Measurements from ENCODE around the gene POP4.

POP4 gene

DNA sequence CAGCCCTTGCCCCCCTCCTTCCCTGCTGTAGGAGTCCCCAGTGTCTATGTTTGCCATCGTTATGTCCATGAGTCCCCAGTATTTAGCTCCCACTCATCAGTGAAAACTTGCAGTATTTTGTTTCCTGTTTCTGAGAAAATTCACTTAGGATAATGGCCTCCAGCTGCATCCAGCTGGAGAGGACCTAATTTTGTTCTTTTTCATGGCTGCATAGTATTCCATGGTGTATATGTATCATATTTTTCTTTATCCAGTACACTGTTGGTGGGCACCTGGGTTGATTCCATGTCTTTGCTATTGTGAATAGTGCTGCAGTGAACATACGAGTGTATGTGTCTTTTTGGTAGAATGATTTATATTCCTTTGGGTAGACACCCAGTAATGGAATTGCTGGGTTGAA, 18.0 kb upstream of the POP4 start:
- no peak overlapping the region for H3K27ac ChIP-seq (ENCODE audit: insufficient read depth in 1 of 2, low read depth in 1 of 2, low read length in 2 of 2, poor library complexity in 1 of 2, severe bottlenecking in 2 of 2)
- ChIA-PET CTCF (no interaction called here), POLR2A (no interaction called here)
- no peak for DNase-seq
- peaks cover 0 to 2% (median 0%) of the 10 kb centered on the region in 5 experiments for H3K9me3 ChIP-seq (ENCODE audit: control extremely low read depth in 1 of 5, control insufficient read depth in 4 of 5, insufficient read depth in 2 of 5, low read depth in 1 of 5, low read length in 4 of 5)
- no peak overlapping the region for H3K4me3 ChIP-seq (ENCODE audit: control insufficient read depth in 1 of 7, extremely low read depth in 1 of 7, insufficient read depth in 4 of 7, low read depth in 2 of 7, low read length in 6 of 7)
- H3K36me3 ChIP-seq (ENCODE audit: control insufficient read depth in 4 of 4, insufficient read depth in 4 of 4, low read length in 3 of 4), result no peaks in the 10 kb centered on the region
- H3K4me1 ChIP-seq (ENCODE audit: control extremely low read depth in 1 of 4, control insufficient read depth in 4 of 4, insufficient read depth in 4 of 4, low read length in 3 of 4), result no peaks in the 10 kb centered on the region
- H3K27me3 ChIP-seq (replicated peaks in 2 of 5; ENCODE audit: control insufficient read depth in 4 of 5, insufficient read depth in 5 of 5, low read length in 4 of 5), result peaks cover 2 to 41% (median 11%) of the 10 kb centered on the region in 5 experiments
- 100% methylated on average over 1 of the region's 2 CpGs for WGBS (ENCODE audit: insufficient coverage)

DNA sequence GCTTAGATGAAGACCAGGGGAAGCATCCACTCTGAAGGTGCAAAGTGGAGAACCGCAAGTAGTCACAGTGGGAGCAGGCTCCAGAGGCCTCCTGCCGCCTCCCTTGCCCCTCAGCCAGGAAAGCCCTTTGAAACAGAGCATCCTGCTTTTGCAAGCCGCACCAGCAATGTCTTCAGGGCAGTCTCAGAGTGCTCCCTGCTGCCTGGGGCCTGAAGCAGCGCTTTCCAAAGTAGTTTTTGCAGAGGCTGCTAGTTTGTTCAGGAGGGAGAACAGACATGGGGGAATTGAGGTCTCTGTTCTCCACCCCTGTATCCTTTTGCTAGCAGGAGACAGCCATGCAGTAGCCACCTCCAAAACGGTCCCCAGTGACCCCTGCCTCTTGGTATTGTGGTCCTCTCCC, 15.8 kb upstream of the POP4 start:
- DNase-seq, result no peak
- peaks cover 2 to 54% (median 12%) of the 10 kb centered on the region in 5 experiments for H3K27me3 ChIP-seq (replicated peaks in 2 of 5; ENCODE audit: control insufficient read depth in 4 of 5, insufficient read depth in 5 of 5, low read length in 4 of 5)
- 63% methylated on average over 2 of the region's 5 CpGs for WGBS (ENCODE audit: insufficient coverage)
- no peak overlapping the region for H3K27ac ChIP-seq (ENCODE audit: insufficient read depth in 1 of 2, low read depth in 1 of 2, low read length in 2 of 2, poor library complexity in 1 of 2, severe bottlenecking in 2 of 2)
- no peaks in the 10 kb centered on the region for H3K36me3 ChIP-seq (ENCODE audit: control insufficient read depth in 4 of 4, insufficient read depth in 4 of 4, low read length in 3 of 4)
- ChIA-PET POLR2A (no interaction called here), CTCF (no interaction called here)
- H3K4me1 ChIP-seq (ENCODE audit: control extremely low read depth in 1 of 4, control insufficient read depth in 4 of 4, insufficient read depth in 4 of 4, low read length in 3 of 4), result no peaks in the 10 kb centered on the region
- H3K4me3 ChIP-seq (ENCODE audit: control insufficient read depth in 1 of 7, extremely low read depth in 1 of 7, insufficient read depth in 4 of 7, low read depth in 2 of 7, low read length in 6 of 7), result no peak overlapping the region
- peaks cover 0 to 2% (median 0%) of the 10 kb centered on the region in 5 experiments for H3K9me3 ChIP-seq (ENCODE audit: control extremely low read depth in 1 of 5, control insufficient read depth in 4 of 5, insufficient read depth in 2 of 5, low read depth in 1 of 5, low read length in 4 of 5)

DNA sequence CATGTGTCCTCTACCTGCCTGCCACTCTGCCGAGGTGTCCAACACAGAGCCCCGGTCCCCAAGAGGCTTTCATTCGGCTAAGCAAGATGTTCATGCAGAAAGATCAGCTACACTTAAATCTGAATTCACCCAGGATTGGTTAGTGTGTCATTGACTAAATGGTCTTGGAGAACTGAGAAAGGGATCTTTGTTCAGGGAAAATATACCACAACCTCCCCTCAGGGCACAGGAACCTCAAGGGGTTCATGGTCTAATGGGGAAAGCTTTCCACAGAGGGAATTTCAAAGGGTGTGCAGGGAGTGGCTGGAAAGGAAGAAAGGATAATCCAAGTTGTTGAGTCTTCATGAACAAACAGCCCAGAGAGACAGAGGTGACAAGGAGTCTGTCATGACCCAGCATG, 14.4 kb upstream of the POP4 start:
- POLR2A ChIA-PET, result no interaction called here
- CTCF ChIA-PET, result no interaction called here
- H3K27ac ChIP-seq (ENCODE audit: insufficient read depth in 1 of 2, low read depth in 1 of 2, low read length in 2 of 2, poor library complexity in 1 of 2, severe bottlenecking in 2 of 2), result no peak overlapping the region
- H3K9me3 ChIP-seq (ENCODE audit: control extremely low read depth in 1 of 5, control insufficient read depth in 4 of 5, insufficient read depth in 2 of 5, low read depth in 1 of 5, low read length in 4 of 5), result peaks cover 0 to 2% (median 0%) of the 10 kb centered on the region in 5 experiments
- H3K27me3 ChIP-seq (replicated peaks in 2 of 5; ENCODE audit: control insufficient read depth in 4 of 5, insufficient read depth in 5 of 5, low read length in 4 of 5), result peaks cover 7 to 68% (median 14%) of the 10 kb centered on the region in 5 experiments
- H3K4me3 ChIP-seq (ENCODE audit: control insufficient read depth in 1 of 7, extremely low read depth in 1 of 7, insufficient read depth in 4 of 7, low read depth in 2 of 7, low read length in 6 of 7), result no peak overlapping the region
- H3K36me3 ChIP-seq (ENCODE audit: control insufficient read depth in 4 of 4, insufficient read depth in 4 of 4, low read length in 3 of 4), result no peaks in the 10 kb centered on the region
- DNase-seq, result no peak
- 100% methylated on average over 1 of the region's 3 CpGs for WGBS (ENCODE audit: insufficient coverage)
- no peaks in the 10 kb centered on the region for H3K4me1 ChIP-seq (ENCODE audit: control extremely low read depth in 1 of 4, control insufficient read depth in 4 of 4, insufficient read depth in 4 of 4, low read length in 3 of 4)

DNA sequence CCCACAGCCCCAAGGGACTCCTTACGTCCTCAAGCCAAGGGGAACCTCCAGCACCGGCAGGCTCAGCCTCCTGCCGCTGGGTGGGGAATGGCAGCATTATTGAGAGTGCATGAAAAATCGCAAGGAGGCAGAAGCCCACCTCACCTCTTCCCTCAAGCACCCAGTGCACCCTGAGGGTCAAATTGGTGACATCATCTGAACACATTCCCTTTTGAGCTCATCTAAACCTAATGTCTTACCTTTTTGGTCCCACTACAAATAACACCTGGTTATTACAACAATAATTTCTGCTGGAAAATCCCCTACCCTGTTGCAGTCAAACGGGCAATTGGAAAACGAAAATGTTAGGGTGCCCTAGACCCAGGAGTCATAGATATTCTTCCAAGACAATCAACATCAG, 12.2 kb upstream of the POP4 start:
- no peak overlapping the region for H3K4me3 ChIP-seq (ENCODE audit: control insufficient read depth in 1 of 7, extremely low read depth in 1 of 7, insufficient read depth in 4 of 7, low read depth in 2 of 7, low read length in 6 of 7)
- peaks cover 0 to 2% (median 0%) of the 10 kb centered on the region in 5 experiments for H3K9me3 ChIP-seq (ENCODE audit: control extremely low read depth in 1 of 5, control insufficient read depth in 4 of 5, insufficient read depth in 2 of 5, low read depth in 1 of 5, low read length in 4 of 5)
- ChIA-PET CTCF (interaction anchor here (0.8 kb wide), 1 partner anchor 10 kb away, joined by 3 read pairs; no protein-coding TSS in a partner anchor), POLR2A (no interaction called here)
- H3K36me3 ChIP-seq (ENCODE audit: control insufficient read depth in 4 of 4, insufficient read depth in 4 of 4, low read length in 3 of 4), result no peaks in the 10 kb centered on the region
- H3K27ac ChIP-seq (ENCODE audit: insufficient read depth in 1 of 2, low read depth in 1 of 2, low read length in 2 of 2, poor library complexity in 1 of 2, severe bottlenecking in 2 of 2), result no peak overlapping the region
- DNase-seq, result no peak
- 100% methylated on average over 2 of the region's 6 CpGs for WGBS (ENCODE audit: insufficient coverage)
- peaks cover 7 to 76% (median 18%) of the 10 kb centered on the region in 5 experiments for H3K27me3 ChIP-seq (replicated peaks in 2 of 5; ENCODE audit: control insufficient read depth in 4 of 5, insufficient read depth in 5 of 5, low read length in 4 of 5)
- H3K4me1 ChIP-seq (ENCODE audit: control extremely low read depth in 1 of 4, control insufficient read depth in 4 of 4, insufficient read depth in 4 of 4, low read length in 3 of 4), result no peaks in the 10 kb centered on the region

DNA sequence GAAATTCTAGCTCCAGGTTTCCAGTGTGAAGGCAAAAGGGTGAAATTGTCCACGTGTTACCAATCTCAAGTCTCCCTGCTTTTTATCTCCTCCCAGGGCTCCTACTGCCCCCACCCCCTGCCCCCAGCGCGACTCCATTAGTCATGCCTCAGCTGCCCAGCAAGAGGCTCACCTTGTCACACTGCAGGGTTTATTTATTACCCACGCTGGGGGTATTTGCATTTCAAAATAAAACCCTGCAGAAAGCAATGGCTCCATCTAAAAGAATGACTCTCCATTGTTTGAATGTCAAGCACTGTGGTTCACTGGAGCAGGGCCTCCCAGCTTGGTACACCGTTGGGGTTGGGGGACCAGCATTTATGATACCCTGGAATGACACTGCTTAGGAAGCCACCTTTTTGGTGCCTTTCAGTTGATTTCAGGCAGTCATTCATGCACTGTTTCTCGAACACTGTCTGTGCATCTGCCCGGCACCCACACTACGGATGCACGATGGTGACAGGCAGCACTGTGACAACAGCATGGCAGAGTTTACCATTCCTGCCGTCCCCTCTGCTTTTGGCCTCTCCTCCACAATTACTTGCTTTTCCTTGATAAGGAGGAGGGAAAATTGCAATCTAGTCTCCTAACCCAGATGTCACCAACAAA, 9.9 kb upstream of the POP4 start:
- ChIA-PET POLR2A (interaction anchor here (1.2 kb wide), 1 partner anchor 10 kb away, joined by 5 read pairs; the partner anchor contains the start of gene POP4), CTCF (interaction anchor here (1.7 kb wide), 1 partner anchor 10 kb away, joined by 4 read pairs; the partner anchor contains the start of gene POP4)
- no peaks in the 10 kb centered on the region for H3K36me3 ChIP-seq (ENCODE audit: control insufficient read depth in 4 of 4, insufficient read depth in 4 of 4, low read length in 3 of 4)
- H3K27me3 ChIP-seq (replicated peaks in 2 of 5; ENCODE audit: control insufficient read depth in 4 of 5, insufficient read depth in 5 of 5, low read length in 4 of 5), result peaks cover 7 to 63% (median 15%) of the 10 kb centered on the region in 5 experiments
- WGBS (ENCODE audit: insufficient coverage), result 41% methylated on average over 9 of the region's 10 CpGs
- no peak overlapping the region for H3K4me3 ChIP-seq (ENCODE audit: control insufficient read depth in 1 of 7, extremely low read depth in 1 of 7, insufficient read depth in 4 of 7, low read depth in 2 of 7, low read length in 6 of 7)
- DNase-seq, result no peak
- H3K9me3 ChIP-seq (ENCODE audit: control extremely low read depth in 1 of 5, control insufficient read depth in 4 of 5, insufficient read depth in 2 of 5, low read depth in 1 of 5, low read length in 4 of 5), result no peaks in the 10 kb centered on the region
- H3K4me1 ChIP-seq (ENCODE audit: control extremely low read depth in 1 of 4, control insufficient read depth in 4 of 4, insufficient read depth in 4 of 4, low read length in 3 of 4), result no peaks in the 10 kb centered on the region
- H3K27ac ChIP-seq (ENCODE audit: insufficient read depth in 1 of 2, low read depth in 1 of 2, low read length in 2 of 2, poor library complexity in 1 of 2, severe bottlenecking in 2 of 2), result no peak overlapping the region

DNA sequence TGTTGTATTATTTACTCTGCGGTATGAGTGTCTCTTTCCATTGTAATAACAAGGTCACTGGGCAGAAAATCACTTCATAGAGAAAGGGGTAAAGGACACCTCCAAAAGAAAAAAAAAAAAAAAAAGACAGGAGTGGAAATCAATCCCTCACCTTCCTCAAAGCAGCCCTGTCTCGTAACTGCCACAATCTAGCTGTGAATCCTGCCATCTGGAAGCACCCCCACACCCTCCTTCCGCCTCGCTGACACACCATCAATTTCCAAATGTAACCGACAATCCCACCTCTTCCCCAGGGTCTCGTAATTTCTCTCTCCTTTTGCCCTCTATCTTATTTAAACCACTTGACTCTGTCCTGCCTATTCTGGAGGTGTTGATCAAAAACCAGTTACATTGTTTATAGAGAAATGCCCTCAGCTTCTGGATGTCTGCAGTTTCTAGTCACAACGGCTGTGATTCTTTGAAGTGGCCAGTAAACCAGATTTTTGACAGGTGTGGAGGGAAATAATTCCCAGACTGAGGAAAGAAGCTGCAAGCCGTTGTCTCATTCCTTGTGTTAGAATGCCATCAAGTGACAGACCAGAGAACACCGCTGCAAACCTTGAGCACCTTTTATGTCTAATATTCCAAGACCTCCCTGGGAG, 9.1 kb upstream of the POP4 start:
- Histone ChIP-seq H3K9me3 (ENCODE audit: control extremely low read depth in 1 of 5, control insufficient read depth in 4 of 5, insufficient read depth in 2 of 5, low read depth in 1 of 5, low read length in 4 of 5) (no peaks in the 10 kb centered on the region), H3K4me1 (ENCODE audit: control extremely low read depth in 1 of 4, control insufficient read depth in 4 of 4, insufficient read depth in 4 of 4, low read length in 3 of 4) (no peaks in the 10 kb centered on the region), H3K27me3 (replicated peaks in 2 of 5; ENCODE audit: control insufficient read depth in 4 of 5, insufficient read depth in 5 of 5, low read length in 4 of 5) (peaks cover 5 to 55% (median 15%) of the 10 kb centered on the region in 5 experiments), H3K36me3 (ENCODE audit: control insufficient read depth in 4 of 4, insufficient read depth in 4 of 4, low read length in 3 of 4) (no peaks in the 10 kb centered on the region), H3K27ac (ENCODE audit: insufficient read depth in 1 of 2, low read depth in 1 of 2, low read length in 2 of 2, poor library complexity in 1 of 2, severe bottlenecking in 2 of 2) (no peak overlapping the region), H3K4me3 (ENCODE audit: control insufficient read depth in 1 of 7, extremely low read depth in 1 of 7, insufficient read depth in 4 of 7, low read depth in 2 of 7, low read length in 6 of 7) (no peak overlapping the region)
- peak in 1 of 3 donors; percentile 21 for DNase-seq
- ChIA-PET POLR2A (interaction anchor here (0.5 to 1.2 kb wide), 2 partner anchors 9 to 76 kb away, joined by 5 to 7 read pairs; partner anchors contain the start of gene POP4), CTCF (interaction anchor here (1.7 kb wide), 1 partner anchor 9 kb away, joined by 4 read pairs; the partner anchor contains the start of gene POP4)
- WGBS (ENCODE audit: insufficient coverage), result 19% methylated on average over 6 of the region's 9 CpGs

DNA sequence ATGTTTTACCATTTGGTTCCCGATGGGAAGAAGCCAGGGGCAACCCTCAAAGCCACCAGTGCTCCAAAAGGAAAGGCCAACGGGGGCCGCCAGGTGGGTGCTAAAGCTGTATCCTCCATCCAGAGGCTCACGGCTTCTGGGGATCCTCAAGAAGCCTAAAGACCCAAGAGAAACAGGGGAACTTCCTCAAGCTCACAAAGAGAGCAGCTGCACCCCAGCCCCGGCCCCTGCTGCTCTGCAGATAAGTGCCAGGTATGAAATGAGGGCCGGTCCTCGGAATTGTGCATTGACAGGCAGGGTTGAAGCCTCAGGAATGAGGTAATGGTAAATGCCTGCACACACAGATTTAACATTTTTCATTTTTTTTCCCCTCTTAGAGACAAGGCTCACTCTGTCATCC, 8.0 kb upstream of the POP4 start:
- CTCF ChIA-PET, result no interaction called here
- DNase-seq, result no peak

More for the DNA sequence above, 8.0 kb upstream of the POP4 start:
- POLR2A ChIA-PET, result interaction anchor here (0.9 kb wide), 1 partner anchor 9 kb away, joined by 6 read pairs; no protein-coding TSS in a partner anchor
- H3K27ac ChIP-seq (ENCODE audit: insufficient read depth in 1 of 2, low read depth in 1 of 2, low read length in 2 of 2, poor library complexity in 1 of 2, severe bottlenecking in 2 of 2), result no peak overlapping the region
- H3K9me3 ChIP-seq (ENCODE audit: control extremely low read depth in 1 of 5, control insufficient read depth in 4 of 5, insufficient read depth in 2 of 5, low read depth in 1 of 5, low read length in 4 of 5), result no peaks in the 10 kb centered on the region
- H3K4me1 ChIP-seq (ENCODE audit: control extremely low read depth in 1 of 4, control insufficient read depth in 4 of 4, insufficient read depth in 4 of 4, low read length in 3 of 4), result no peaks in the 10 kb centered on the region
- 49% methylated on average over 2 of the region's 7 CpGs for WGBS (ENCODE audit: insufficient coverage)
- no peak overlapping the region for H3K4me3 ChIP-seq (ENCODE audit: control insufficient read depth in 1 of 7, extremely low read depth in 1 of 7, insufficient read depth in 4 of 7, low read depth in 2 of 7, low read length in 6 of 7)
- no peaks in the 10 kb centered on the region for H3K36me3 ChIP-seq (ENCODE audit: control insufficient read depth in 4 of 4, insufficient read depth in 4 of 4, low read length in 3 of 4)
- peaks cover 3 to 47% (median 15%) of the 10 kb centered on the region in 5 experiments for H3K27me3 ChIP-seq (replicated peaks in 2 of 5; ENCODE audit: control insufficient read depth in 4 of 5, insufficient read depth in 5 of 5, low read length in 4 of 5)

All from common myeloid progenitor, CD34-positive (primary cell).